Large intestine (tissue), 3 donors: Measurements from ENCODE around the gene PHYH. TPM values are rescaled to one million over a fixed set of nuclear protein-coding genes. Genes with fewer than 3 reads are reported as not detected.
"Not testable (repeated sequence)": the region's sequence is repeated elsewhere in the genome, so short reads cannot be mapped to it uniquely, and the experiment has no call there.

Source experiments
- DNase-seq, 2 donors: peaks; one replicate each; pipeline versions ENCODE4 v3.0.0 to v3.0.0-alpha.2; 2013
- H3K27ac ChIP-seq: one replicate; pipeline ENCODE4 v1.5.1; 2013; ENCODE audit warnings: low read length
- H3K27me3 ChIP-seq: 2 replicates; pipeline ENCODE4 v1.6.1; 2013; ENCODE audit warnings: low read length; ENCODE audit not compliant: control insufficient read depth, insufficient read depth
- H3K36me3 ChIP-seq: 2 replicates; pipeline ENCODE4 v1.6.1; 2013; ENCODE audit warnings: low read length; ENCODE audit not compliant: control insufficient read depth, insufficient read depth
- H3K4me1 ChIP-seq: one replicate; pipeline ENCODE4 v1.6.1; 2013; ENCODE audit warnings: low read length; ENCODE audit not compliant: control insufficient read depth, insufficient read depth
- H3K4me3 ChIP-seq: one replicate; pipeline ENCODE4 v1.5.1; 2013; ENCODE audit warnings: low read length
- H3K9me3 ChIP-seq: one replicate; pipeline ENCODE4 v1.6.1; 2013; ENCODE audit warnings: mild to moderate bottlenecking, low read depth, low read length, moderate library complexity; ENCODE audit not compliant: control insufficient read depth
- WGBS: methylation state at CpG from one replicate; pipeline ENCODE4 v1.1.5; 2013; ENCODE audit warnings: low lambda C conversion rate; ENCODE audit not compliant: insufficient coverage; 5-methylcytosine and 5-hydroxymethylcytosine counted together
- polyA plus RNA-seq: library from polyadenylated mRNA; unstranded; fragments of 120-200 nt; gene quantifications from one replicate; pipeline ENCODE4 v1.2.1, GENCODE V29; 2013

Gene PHYH
- polyA plus RNA-seq, 1 donor: 39.6 TPM

GRCh38 chr10:13276146-13276545 is 23.7 kb downstream of the PHYH start:
- H3K27me3 ChIP-seq: not testable (repeated sequence)
- WGBS: no CpG with 5 or more reads among the region's 11 CpGs

GRCh38 chr10:13272164-13272571 is 27.7 kb downstream of the PHYH start:
- peak; percentile 6 to 38 for DNase-seq
- WGBS: no CpG with 5 or more reads among the region's 12 CpGs
- Histone ChIP-seq H3K9me3 (no peaks in the 10 kb centered on the region), H3K27ac (peak overlapping the region; percentile 78), H3K27me3 (no peaks in the 10 kb centered on the region), H3K4me3 (no peak overlapping the region), H3K36me3 (no peaks in the 10 kb centered on the region), H3K4me1 (peaks cover 17% of the 10 kb centered on the region)

More at GRCh38 chr10:13276146-13276545, 23.7 kb downstream of the PHYH start:
- H3K9me3 ChIP-seq, H3K4me1 ChIP-seq, DNase-seq, H3K4me3 ChIP-seq, H3K27ac ChIP-seq: not testable (repeated sequence)
- peaks cover 12% of the 10 kb centered on the region for H3K36me3 ChIP-seq

GRCh38 chr10:13271552-13272163 is 28.2 kb downstream of the PHYH start:
- H3K4me1 ChIP-seq: peaks cover 17% of the 10 kb centered on the region
- no peaks in the 10 kb centered on the region for H3K9me3 ChIP-seq
- H3K27me3 ChIP-seq: no peaks in the 10 kb centered on the region
- H3K27ac ChIP-seq: peak overlapping the region; percentile 78
- no CpG with 5 or more reads among the region's 14 CpGs for WGBS
- H3K36me3 ChIP-seq: no peaks in the 10 kb centered on the region
- peak; percentile 27 to 64 for DNase-seq
- no peak overlapping the region for H3K4me3 ChIP-seq

GRCh38 chr10:13270877-13271551 is 28.9 kb downstream of the PHYH start:
- Histone ChIP-seq H3K27ac (peak overlapping the region; percentile 78), H3K4me1 (peaks cover 17% of the 10 kb centered on the region), H3K9me3 (no peaks in the 10 kb centered on the region), H3K4me3 (no peak overlapping the region), H3K27me3 (no peaks in the 10 kb centered on the region), H3K36me3 (no peaks in the 10 kb centered on the region)
- DNase-seq: peak; percentile 19 to 76
- 49% methylated on average over 2 of the region's 9 CpGs for WGBS

- Histone ChIP-seq H3K36me3 (no peaks in the 10 kb centered on the region), H3K4me3 (no peak overlapping the region), H3K9me3 (no peaks in the 10 kb centered on the region), H3K27me3 (no peaks in the 10 kb centered on the region), H3K27ac (no peak overlapping the region), H3K4me1 (peaks cover 17% of the 10 kb centered on the region)
- peak in 1 of 2 donors; percentile 47 for DNase-seq
- WGBS: 0% methylated on average over 1 of the region's 3 CpGs
These were observed 31.0 kb downstream of the PHYH start for GRCh38 chr10:13268841-13269240.

GRCh38 chr10:13268310-13268709 is 31.6 kb downstream of the PHYH start:
- H3K9me3 ChIP-seq: no peaks in the 10 kb centered on the region
- peaks cover 17% of the 10 kb centered on the region for H3K4me1 ChIP-seq
- no peak overlapping the region for H3K27ac ChIP-seq
- no peaks in the 10 kb centered on the region for H3K27me3 ChIP-seq
- H3K36me3 ChIP-seq: no peaks in the 10 kb centered on the region
- DNase-seq: no peak
- WGBS: 100% methylated on average over 1 of the region's 4 CpGs
- no peak overlapping the region for H3K4me3 ChIP-seq

GRCh38 chr10:13263591-13263990 is 36.3 kb downstream of the PHYH start:
- no peak for DNase-seq
- peaks cover 7% of the 10 kb centered on the region for H3K9me3 ChIP-seq
- H3K27me3 ChIP-seq: no peaks in the 10 kb centered on the region
- WGBS: no CpG with 5 or more reads among the region's 7 CpGs
- no peak overlapping the region for H3K27ac ChIP-seq
- H3K4me3 ChIP-seq: no peak overlapping the region
- no peaks in the 10 kb centered on the region for H3K36me3 ChIP-seq
- H3K4me1 ChIP-seq: no peaks in the 10 kb centered on the region

GRCh38 chr10:13262433-13262832 is 37.4 kb downstream of the PHYH start:
- no CpG with 5 or more reads among the region's 1 CpG for WGBS

GRCh38 chr10:13257621-13258140 is 42.2 kb downstream of the PHYH start:
- DNase-seq: no peak
- WGBS: 100% methylated on average over 2 of the region's 5 CpGs
- no peaks in the 10 kb centered on the region for H3K4me1 ChIP-seq

More at GRCh38 chr10:13262433-13262832, 37.4 kb downstream of the PHYH start:
- no peak overlapping the region for H3K4me3 ChIP-seq
- H3K9me3 ChIP-seq: peaks cover 12% of the 10 kb centered on the region
- H3K36me3 ChIP-seq: no peaks in the 10 kb centered on the region
- no peaks in the 10 kb centered on the region for H3K4me1 ChIP-seq
- no peaks in the 10 kb centered on the region for H3K27me3 ChIP-seq
- no peak for DNase-seq
- H3K27ac ChIP-seq: no peak overlapping the region

GRCh38 chr10:13256627-13257026 is 43.2 kb downstream of the PHYH start:
- 86% methylated on average over 1 of the region's 2 CpGs for WGBS
- H3K4me1 ChIP-seq: no peaks in the 10 kb centered on the region
- no peaks in the 10 kb centered on the region for H3K27me3 ChIP-seq
- H3K27ac ChIP-seq: no peak overlapping the region
- H3K4me3 ChIP-seq: no peak overlapping the region
- no peaks in the 10 kb centered on the region for H3K36me3 ChIP-seq
- H3K9me3 ChIP-seq: peaks cover 12% of the 10 kb centered on the region
- no peak for DNase-seq

More at GRCh38 chr10:13257621-13258140, 42.2 kb downstream of the PHYH start:
- H3K36me3 ChIP-seq: no peaks in the 10 kb centered on the region
- H3K27me3 ChIP-seq: no peaks in the 10 kb centered on the region
- peaks cover 12% of the 10 kb centered on the region for H3K9me3 ChIP-seq
- no peak overlapping the region for H3K27ac ChIP-seq
- no peak overlapping the region for H3K4me3 ChIP-seq
